Psoas muscle (tissue), 8 donors: ENCODE measurements around the gene FBXO2. TPM values are rescaled to one million over a fixed set of nuclear protein-coding genes. Genes with fewer than 3 reads are reported as not detected.
A peak's percentile ranks its signal among the peaks of the same experiment; 100 is the strongest.

Source experiments
- ATAC-seq, 4 donors: fragments of 200-7000 bp; cut with Tn5 transposase; one replicate each; pipeline ENCODE4 v1.9.1; 2020; ENCODE audit warnings: moderate library complexity in 3 of 4, mild to moderate bottlenecking in 2 of 4
- DNase-seq, 2 donors: peaks; one replicate each; pipeline ENCODE4 v3.0.0-alpha.2; 2020
- H3K27ac ChIP-seq: fragments of 200-600 bp; one replicate; pipeline ENCODE4 v1.8.0; 2022
- H3K27me3 ChIP-seq, 3 donors: fragments of 200-600 bp in 1 of 3; one replicate each; pipeline versions ENCODE4 v1.6.1 to v1.8.0; 2013 to 2022; ENCODE audit warnings: low read length in 2 of 3, mild to moderate bottlenecking in 2 of 3, moderate library complexity in 1 of 3; ENCODE audit not compliant: insufficient read depth in 3 of 3
- H3K36me3 ChIP-seq, 2 donors: fragments of 200-600 bp in 1 of 2; one replicate each; pipeline versions ENCODE4 v1.6.1 to v1.8.0; 2013 to 2022; ENCODE audit warnings: low read depth in 1 of 2, mild to moderate bottlenecking in 1 of 2, moderate library complexity in 1 of 2; ENCODE audit not compliant: insufficient read depth in 1 of 2
- H3K4me1 ChIP-seq: fragments of 200-600 bp; one replicate; pipeline ENCODE4 v1.8.0; 2022
- H3K4me3 ChIP-seq: fragments of 200-600 bp; one replicate; pipeline ENCODE4 v1.8.0; 2022; ENCODE audit warnings: mild to moderate bottlenecking
- H3K9me3 ChIP-seq: fragments of 200-600 bp; one replicate; pipeline ENCODE4 v1.8.0; 2022
- WGBS, 3 donors: extraction: QIAGEN DNeasy Blood & Tissue Kit; methylation state at CpG; one replicate each; pipeline versions ENCODE4 v1.1.6 to v1.1.7; 2013; 5-methylcytosine and 5-hydroxymethylcytosine counted together
- intact Hi-C, 2 donors: fragments of 100-400 bp; cut with DNase I; formaldehyde crosslinking; loops; one replicate each; pipeline versions ENCODE4 v1.11.0 to v1.14.2; 2022
- polyA plus RNA-seq, 3 donors: library from polyadenylated mRNA; stranded (reverse); fragments of 200-250 nt; gene quantifications; one replicate each; pipeline ENCODE4 v1.2.3, GENCODE V29; 2013
- total RNA-seq, 4 donors: library from RNA; stranded (reverse); fragmentation: NEBNext Ultra II Directional in 2 of 4; extraction: Animal tissue kit (Norgen Biotek cat#: 25700) in 2 of 4; gene quantifications; one replicate each; pipeline versions ENCODE4 v1.2.1 to v1.2.4, GENCODE V29; 2021 to 2023
- TF ChIP-seq, protein P1 (sequence below): fragments of 200-600 bp; IDR thresholded peaks from one replicate; pipeline ENCODE4 v1.8.0; 2022; ENCODE audit warnings: antibody characterized with exemption
- donor health status: healthy with polysubstance abuse.
- donor health status: DM: no; HTN: no; CAD: no; lungs with moderate emphysema.
- donor health status: Bipolar disorder and iron deficiency.
- donor health status: healthy.
- donor health status: DM: yes; HTN: yes; CAD: no.
- donor health status: DM: no; HTN: no; CAD: no.
- donor health status: DM: no; HTN: no; CAD: no.
- donor health status: DM: yes; HTN: yes; CAD: no.

The FBXO2 gene
- total and polyA plus RNA-seq, 7 donors: 0.35 to 20.9 (median 1.2) TPM

DNA sequence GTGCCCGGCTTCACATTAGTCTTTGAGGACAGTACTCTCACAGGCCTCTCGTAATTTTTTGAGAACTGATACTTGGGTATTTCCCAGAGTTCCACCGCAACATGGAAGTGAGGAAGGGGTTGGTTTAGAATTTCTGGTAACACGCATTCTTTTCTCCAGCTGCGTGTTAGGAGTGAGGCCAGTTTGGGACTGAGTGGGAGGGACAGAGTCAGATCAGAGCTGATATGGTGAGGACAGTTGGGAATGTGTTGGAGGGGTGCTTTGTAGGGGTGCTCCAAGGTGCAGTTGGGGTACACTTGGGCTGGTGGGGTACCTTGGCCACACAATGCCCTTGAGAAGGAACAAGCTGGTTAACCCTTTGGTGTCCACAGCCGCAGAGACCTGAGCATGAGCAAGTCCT, 16.5 kb upstream of the FBXO2 start:
- H3K36me3 ChIP-seq: peaks cover 0 to 60% of the 10 kb centered on the region in 2 donors
- 63 to 73% (median 66%) methylated on average over 6 of the region's 6 CpGs for WGBS, 3 donors

DNA sequence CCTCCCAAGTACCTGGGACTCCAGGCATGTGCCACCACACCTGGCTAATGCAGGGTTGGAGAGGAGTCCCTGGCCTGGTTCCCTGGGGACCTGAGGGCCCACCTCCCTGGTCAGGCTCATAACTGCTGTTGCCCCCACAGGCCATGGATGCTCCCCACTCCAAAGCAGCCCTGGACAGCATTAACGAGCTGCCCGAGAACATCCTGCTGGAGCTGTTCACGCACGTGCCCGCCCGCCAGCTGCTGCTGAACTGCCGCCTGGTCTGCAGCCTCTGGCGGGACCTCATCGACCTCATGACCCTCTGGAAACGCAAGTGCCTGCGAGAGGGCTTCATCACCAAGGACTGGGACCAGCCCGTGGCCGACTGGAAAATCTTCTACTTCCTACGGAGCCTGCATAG, 14.3 kb upstream of the FBXO2 start:
- TF ChIP-seq, protein P1, sequence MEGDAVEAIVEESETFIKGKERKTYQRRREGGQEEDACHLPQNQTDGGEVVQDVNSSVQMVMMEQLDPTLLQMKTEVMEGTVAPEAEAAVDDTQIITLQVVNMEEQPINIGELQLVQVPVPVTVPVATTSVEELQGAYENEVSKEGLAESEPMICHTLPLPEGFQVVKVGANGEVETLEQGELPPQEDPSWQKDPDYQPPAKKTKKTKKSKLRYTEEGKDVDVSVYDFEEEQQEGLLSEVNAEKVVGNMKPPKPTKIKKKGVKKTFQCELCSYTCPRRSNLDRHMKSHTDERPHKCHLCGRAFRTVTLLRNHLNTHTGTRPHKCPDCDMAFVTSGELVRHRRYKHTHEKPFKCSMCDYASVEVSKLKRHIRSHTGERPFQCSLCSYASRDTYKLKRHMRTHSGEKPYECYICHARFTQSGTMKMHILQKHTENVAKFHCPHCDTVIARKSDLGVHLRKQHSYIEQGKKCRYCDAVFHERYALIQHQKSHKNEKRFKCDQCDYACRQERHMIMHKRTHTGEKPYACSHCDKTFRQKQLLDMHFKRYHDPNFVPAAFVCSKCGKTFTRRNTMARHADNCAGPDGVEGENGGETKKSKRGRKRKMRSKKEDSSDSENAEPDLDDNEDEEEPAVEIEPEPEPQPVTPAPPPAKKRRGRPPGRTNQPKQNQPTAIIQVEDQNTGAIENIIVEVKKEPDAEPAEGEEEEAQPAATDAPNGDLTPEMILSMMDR: no peak
- no peaks in the 10 kb centered on the region for H3K27me3 ChIP-seq
- no peaks in the 10 kb centered on the region for H3K4me1 ChIP-seq
- DNase-seq: no peak
- peaks cover 0 to 38% of the 10 kb centered on the region in 2 donors for H3K36me3 ChIP-seq
- no peak overlapping the region for H3K27ac ChIP-seq
- intact Hi-C loops: no loop called here
- H3K4me3 ChIP-seq: no peak overlapping the region
- H3K9me3 ChIP-seq: no peaks in the 10 kb centered on the region
- ATAC-seq: no peak
- WGBS, 3 donors: 81 to 89% (median 87%) methylated on average over 9 to 14 of the region's 14 CpGs

More for the DNA sequence above, 16.5 kb upstream of the FBXO2 start:
- TF ChIP-seq, protein P1: no peak
- Histone ChIP-seq H3K4me3 (no peak overlapping the region), H3K4me1 (no peaks in the 10 kb centered on the region), H3K27me3 (no peaks in the 10 kb centered on the region), H3K27ac (no peak overlapping the region), H3K9me3 (no peaks in the 10 kb centered on the region)
- no peak for DNase-seq
- intact Hi-C loops: no loop called here
- ATAC-seq: no peak

DNA sequence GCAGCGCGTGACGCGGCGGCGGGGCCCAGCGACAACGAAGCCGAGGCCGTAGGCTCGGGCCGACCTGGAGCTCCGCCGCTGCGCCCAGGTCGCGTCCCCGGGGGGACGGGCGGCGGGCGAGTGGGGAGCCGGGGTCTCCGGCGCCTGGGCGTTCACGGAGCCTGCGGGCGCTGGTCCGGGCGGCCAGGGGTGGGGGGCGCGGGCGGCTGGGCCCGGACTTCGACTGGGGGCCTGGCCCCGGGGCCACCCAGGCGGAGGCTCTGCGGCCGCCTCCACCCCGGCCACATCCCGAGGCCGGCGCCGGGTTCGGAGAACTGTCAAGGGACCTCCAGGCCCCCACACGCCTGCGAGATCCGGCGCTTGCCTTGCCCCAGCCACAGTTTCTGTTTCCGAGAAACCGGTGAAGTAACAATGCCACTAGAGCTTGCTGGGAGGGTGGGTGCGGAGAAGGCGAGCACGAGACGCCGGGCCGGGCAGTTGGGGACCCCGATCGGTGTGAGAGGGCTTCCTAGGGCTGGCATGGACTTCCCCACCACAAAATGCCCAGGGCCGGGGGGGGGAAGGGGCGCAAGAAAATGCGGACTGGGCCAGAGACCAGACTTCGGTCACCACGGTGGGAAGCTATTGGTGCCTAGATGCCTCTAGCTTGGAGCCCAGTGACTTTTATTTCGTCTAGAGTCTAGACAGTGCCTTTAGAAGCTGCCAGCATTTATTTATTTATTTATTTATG, 10.3 kb upstream of the FBXO2 start:
- Histone ChIP-seq H3K9me3 (no peaks in the 10 kb centered on the region), H3K27ac (peak overlapping the region; percentile 71), H3K4me3 (peak overlapping the region; percentile 74), H3K36me3 (peaks cover 2 to 24% of the 10 kb centered on the region in 2 donors), H3K27me3 (no peaks in the 10 kb centered on the region), H3K4me1 (no peaks in the 10 kb centered on the region)
- DNase-seq (peak; percentile 46 to 70), ATAC-seq (peak; percentile 44 to 61 (median 54))
- 1 to 2% (median 1%) methylated on average over 28 to 66 of the region's 66 CpGs for WGBS, 3 donors
- intact Hi-C loops: no loop called here
- TF ChIP-seq, protein P1: no peak

DNA sequence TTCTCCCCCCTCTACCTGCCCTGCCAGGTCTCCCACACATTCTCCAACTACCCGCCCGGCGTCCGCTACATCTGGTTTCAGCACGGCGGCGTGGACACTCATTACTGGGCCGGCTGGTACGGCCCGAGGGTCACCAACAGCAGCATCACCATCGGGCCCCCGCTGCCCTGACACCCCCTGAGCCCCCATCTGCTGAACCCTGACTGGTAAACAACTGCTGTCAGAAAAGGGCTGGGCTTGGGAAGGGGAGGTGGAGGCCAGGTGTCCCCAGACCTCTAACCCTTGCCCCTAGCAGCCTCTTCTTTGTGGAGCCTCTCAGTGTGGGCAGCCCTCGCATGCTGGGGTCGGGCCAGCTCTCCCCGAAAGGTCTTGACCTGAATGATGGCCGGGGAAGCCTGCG, 6.9 kb upstream of the FBXO2 start:
- WGBS, 3 donors: 88 to 91% (median 90%) methylated on average over 17 of the region's 17 CpGs
- Histone ChIP-seq H3K4me1 (no peaks in the 10 kb centered on the region), H3K36me3 (peaks cover 2 to 36% of the 10 kb centered on the region in 2 donors), H3K27me3 (no peaks in the 10 kb centered on the region), H3K4me3 (no peak overlapping the region), H3K27ac (no peak overlapping the region), H3K9me3 (no peaks in the 10 kb centered on the region)
- TF ChIP-seq, protein P1: no peak
- intact Hi-C loops: no loop called here
- DNase-seq (peak in 1 of 2 donors; percentile 42), ATAC-seq (no peak)
